Hepatocyte (in vitro differentiated cells): ENCODE results near the gene POLE4. TPM values are rescaled to one million over a fixed set of nuclear protein-coding genes. Genes with fewer than 3 reads are reported as not detected.

Source experiments
- DNase-seq: peaks from one replicate; pipeline ENCODE4 v3.0.0-alpha.2; 2016; ENCODE audit warnings: low spot score
- H2AFZ ChIP-seq: fragments of 200-600 bp; sonication (generic); 2 replicates; pipeline ENCODE4 v1.6.0; 2016; ENCODE audit warnings: antibody characterized with exemption, mild to moderate bottlenecking
- H3K27ac ChIP-seq: fragments of 200-600 bp; sonication (generic); 2 replicates; pipeline ENCODE4 v1.5.1; 2016; ENCODE audit warnings: mild to moderate bottlenecking
- H3K27me3 ChIP-seq: fragments of 200-600 bp; sonication (generic); 2 replicates; pipeline ENCODE4 v1.6.1; 2016
- H3K36me3 ChIP-seq: fragments of 200-600 bp; sonication (generic); replicated peaks from 2 replicates; pipeline ENCODE4 v1.5.1; 2016; ENCODE audit warnings: low read depth; ENCODE audit not compliant: insufficient read depth
- H3K4me1 ChIP-seq: fragments of 200-600 bp; sonication (generic); 2 replicates; pipeline ENCODE4 v1.5.1; 2016; ENCODE audit warnings: mild to moderate bottlenecking, moderate library complexity; ENCODE audit not compliant: insufficient read depth
- H3K4me2 ChIP-seq: fragments of 200-600 bp; sonication (generic); 2 replicates; pipeline ENCODE4 v1.6.0; 2016
- H3K4me3 ChIP-seq: fragments of 200-600 bp; sonication (generic); 2 replicates; pipeline ENCODE4 v1.5.1; 2016; ENCODE audit warnings: mild to moderate bottlenecking
- H3K79me2 ChIP-seq: fragments of 200-600 bp; sonication (generic); 2 replicates; pipeline ENCODE4 v1.6.0; 2017; ENCODE audit warnings: mild to moderate bottlenecking
- H3K9me2 ChIP-seq: fragments of 200-600 bp; sonication (generic); replicated peaks from 2 replicates; pipeline ENCODE4 v1.6.0; 2017; ENCODE audit warnings: mild to moderate bottlenecking; ENCODE audit not compliant: insufficient read depth
- H3K9me3 ChIP-seq: fragments of 200-600 bp; sonication (generic); 2 replicates; pipeline ENCODE4 v1.5.1; 2016; ENCODE audit warnings: low read depth, mild to moderate bottlenecking
- H4K20me1 ChIP-seq: fragments of 200-600 bp; sonication (generic); 2 replicates; pipeline ENCODE4 v1.6.0; 2016; ENCODE audit warnings: mild to moderate bottlenecking; ENCODE audit not compliant: insufficient read depth, poor library complexity, severe bottlenecking
- EZH2 ChIP-seq: fragments of 200-600 bp; sonication (generic); IDR thresholded peaks from 2 replicates; pipeline ENCODE4 v1.6.1; 2016; ENCODE audit warnings: antibody characterized with exemption, mild to moderate bottlenecking, borderline replicate concordance
- EZH2phosphoT487 ChIP-seq: fragments of 200-600 bp; sonication (generic); IDR thresholded peaks from one replicate; pipeline ENCODE4 v1.6.1; 2018; ENCODE audit warnings: antibody characterized with exemption, mild to moderate bottlenecking, low read depth, moderate library complexity; ENCODE audit not compliant: unreplicated experiment, severe bottlenecking
- WGBS: methylation state at CpG from one replicate; pipeline ENCODE4 v1.1.6; 2016; ENCODE audit warnings: low lambda C conversion rate; ENCODE audit errors: missing lambda C conversion rate; 5-methylcytosine and 5-hydroxymethylcytosine counted together
- polyA plus RNA-seq: library from polyadenylated mRNA; unstranded; fragments of >200 nt; fragmentation: Nextera tagmentation; extraction: Ambion mirVana; gene quantifications from 2 replicates; pipeline ENCODE4 v1.2.1, GENCODE V29; 2016
- total RNA-seq: library from RNA; depleted of rRNA; stranded (reverse); fragments of >200 nt; gene quantifications from 2 replicates; pipeline ENCODE4 v1.2.3, GENCODE V29; 2014
- TF ChIP-seq, protein P1 (sequence below): fragments of 200-600 bp; sonication (generic); IDR thresholded peaks from 2 replicates; pipeline ENCODE4 v1.5.1; 2016; ENCODE audit warnings: antibody characterized with exemption, mild to moderate bottlenecking; ENCODE audit not compliant: poor library complexity

Gene POLE4
- total and polyA plus RNA-seq, 2 experiments from 2014 or later: 20.8 to 160 TPM

DNA sequence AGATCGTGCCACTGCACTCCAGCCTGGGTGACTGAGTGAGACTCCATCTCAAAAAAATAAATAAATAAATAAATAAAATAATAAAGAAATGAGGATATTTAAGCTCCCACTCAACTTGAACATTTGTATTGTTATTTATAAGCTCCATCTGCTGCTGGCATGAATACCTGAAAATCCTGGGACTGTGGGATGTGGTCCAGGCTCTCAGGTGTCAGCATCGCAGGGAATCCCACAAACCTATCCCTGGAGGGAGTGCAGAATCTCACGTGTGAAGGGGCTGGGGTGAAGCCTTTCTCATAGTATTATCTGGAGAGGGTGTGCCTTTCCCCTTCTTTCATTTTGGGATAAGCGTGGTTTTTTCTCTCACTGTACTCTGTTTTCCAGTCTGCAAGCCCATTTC lies 47.4 kb upstream of the POLE4 start:
- no peak overlapping the region for H2AFZ ChIP-seq
- H4K20me1 ChIP-seq: no peaks in the 10 kb centered on the region
- no peak overlapping the region for H3K27ac ChIP-seq
- no peaks in the 10 kb centered on the region for H3K9me3 ChIP-seq
- no peak for DNase-seq
- H3K4me1 ChIP-seq: no peaks in the 10 kb centered on the region
- H3K4me2 ChIP-seq: no peak overlapping the region
- H3K27me3 ChIP-seq: no peaks in the 10 kb centered on the region
- H3K79me2 ChIP-seq: no peaks in the 10 kb centered on the region
- H3K9me2 ChIP-seq: no peaks in the 10 kb centered on the region
- no peak for TF ChIP-seq EZH2
- TF ChIP-seq, protein P1, sequence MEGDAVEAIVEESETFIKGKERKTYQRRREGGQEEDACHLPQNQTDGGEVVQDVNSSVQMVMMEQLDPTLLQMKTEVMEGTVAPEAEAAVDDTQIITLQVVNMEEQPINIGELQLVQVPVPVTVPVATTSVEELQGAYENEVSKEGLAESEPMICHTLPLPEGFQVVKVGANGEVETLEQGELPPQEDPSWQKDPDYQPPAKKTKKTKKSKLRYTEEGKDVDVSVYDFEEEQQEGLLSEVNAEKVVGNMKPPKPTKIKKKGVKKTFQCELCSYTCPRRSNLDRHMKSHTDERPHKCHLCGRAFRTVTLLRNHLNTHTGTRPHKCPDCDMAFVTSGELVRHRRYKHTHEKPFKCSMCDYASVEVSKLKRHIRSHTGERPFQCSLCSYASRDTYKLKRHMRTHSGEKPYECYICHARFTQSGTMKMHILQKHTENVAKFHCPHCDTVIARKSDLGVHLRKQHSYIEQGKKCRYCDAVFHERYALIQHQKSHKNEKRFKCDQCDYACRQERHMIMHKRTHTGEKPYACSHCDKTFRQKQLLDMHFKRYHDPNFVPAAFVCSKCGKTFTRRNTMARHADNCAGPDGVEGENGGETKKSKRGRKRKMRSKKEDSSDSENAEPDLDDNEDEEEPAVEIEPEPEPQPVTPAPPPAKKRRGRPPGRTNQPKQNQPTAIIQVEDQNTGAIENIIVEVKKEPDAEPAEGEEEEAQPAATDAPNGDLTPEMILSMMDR: no peak
- no peak for TF ChIP-seq EZH2phosphoT487
- no peak overlapping the region for H3K4me3 ChIP-seq
- 67% methylated on average over 4 of the region's 4 CpGs for WGBS
- H3K36me3 ChIP-seq: no peaks in the 10 kb centered on the region

DNA sequence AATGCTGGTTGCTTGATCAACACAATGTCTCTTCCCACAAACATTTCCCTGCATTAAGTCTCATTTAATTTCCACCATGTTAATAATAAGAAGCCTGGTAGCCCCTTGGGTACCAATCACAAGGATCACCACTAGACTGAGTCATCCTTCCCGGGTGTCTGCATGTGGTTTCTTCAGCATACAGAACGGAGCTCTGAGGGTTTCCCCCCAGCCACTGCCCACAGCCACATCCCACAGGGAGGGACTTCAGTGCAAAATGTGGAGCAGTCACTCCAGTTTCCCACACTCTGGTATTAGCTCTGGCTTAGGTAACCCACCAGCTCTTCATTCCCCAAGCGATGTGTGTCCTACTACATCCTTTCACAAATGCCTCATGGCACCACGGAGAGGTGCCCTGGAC lies 42.7 kb upstream of the POLE4 start:
- TF ChIP-seq, protein P1: no peak
- no peak for TF ChIP-seq EZH2phosphoT487
- TF ChIP-seq EZH2: no peak
- Histone ChIP-seq H3K4me1 (no peaks in the 10 kb centered on the region), H3K9me3 (no peaks in the 10 kb centered on the region), H3K27me3 (no peaks in the 10 kb centered on the region), H2AFZ (no peak overlapping the region), H3K4me2 (no peak overlapping the region), H3K4me3 (no peak overlapping the region), H4K20me1 (no peaks in the 10 kb centered on the region), H3K36me3 (no peaks in the 10 kb centered on the region), H3K79me2 (no peaks in the 10 kb centered on the region), H3K27ac (no peak overlapping the region), H3K9me2 (no peaks in the 10 kb centered on the region)
- no peak for DNase-seq
- WGBS: 82% methylated on average over 4 of the region's 4 CpGs

DNA sequence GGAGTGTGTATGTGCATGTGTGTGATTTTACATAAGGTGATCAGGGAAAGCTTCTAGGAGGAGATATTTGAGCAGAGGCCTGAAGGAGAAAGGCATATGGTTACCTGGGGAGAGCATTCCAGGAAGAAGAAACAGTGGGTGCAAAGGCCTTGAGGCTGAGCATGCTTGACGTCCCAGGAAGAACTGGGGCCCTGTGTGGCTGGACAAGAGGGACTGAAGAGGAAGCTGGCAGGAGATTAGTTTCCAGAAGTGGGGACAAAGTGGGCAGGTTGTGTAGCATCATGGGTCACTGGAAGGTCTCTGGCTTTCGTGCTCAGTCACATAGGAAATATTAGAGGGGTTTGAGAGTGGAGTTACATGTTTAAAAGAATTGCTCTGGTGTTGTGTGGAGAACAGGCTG lies 42.0 kb upstream of the POLE4 start:
- Histone ChIP-seq H3K9me3 (no peaks in the 10 kb centered on the region), H3K9me2 (no peaks in the 10 kb centered on the region), H3K79me2 (no peaks in the 10 kb centered on the region), H3K4me3 (no peak overlapping the region), H3K4me2 (no peak overlapping the region), H3K27ac (no peak overlapping the region), H2AFZ (no peak overlapping the region), H3K27me3 (no peaks in the 10 kb centered on the region), H4K20me1 (no peaks in the 10 kb centered on the region), H3K36me3 (no peaks in the 10 kb centered on the region), H3K4me1 (no peaks in the 10 kb centered on the region)
- TF ChIP-seq, protein P1: no peak
- no peak for TF ChIP-seq EZH2
- TF ChIP-seq EZH2phosphoT487: no peak
- WGBS: 86% methylated on average over 2 of the region's 2 CpGs
- DNase-seq: no peak
